Calu3 (cell line): ENCODE measurements around the gene ATG2B. TPM values are rescaled to one million over a fixed set of nuclear protein-coding genes. Genes with fewer than 3 reads are reported as not detected.
A peak's percentile ranks its signal among the peaks of the same experiment; 100 is the strongest.

ENCODE experiments used
- BruUV-seq: library from RNA; stranded (reverse); fragments of 400-500 nt; replicated peaks from 2 replicates; lab custom pipeline; 2021; lab: Mats Ljungman, UMichigan
- CTCF ChIA-PET: fragments of 300-600 bp; sonication (Branson Sonifier 250); formaldehyde crosslinking; loops from one replicate; lab custom pipeline; 2022; ENCODE audit warnings: antibody characterized with exemption; lab: Charles Lee
- DNase-seq: peaks from one replicate; pipeline ENCODE4 v3.0.0; 2022
- H3K27ac Mint-ChIP-seq: one replicate; pipeline ENCODE4 v1.8.0; 2022; ENCODE audit warnings: mixed read lengths; ENCODE audit not compliant: unreplicated experiment
- H3K27me3 Mint-ChIP-seq: one replicate; pipeline ENCODE4 v1.8.0; 2022; ENCODE audit warnings: mixed read lengths; ENCODE audit not compliant: unreplicated experiment
- H3K36me3 Mint-ChIP-seq: one replicate; pipeline ENCODE4 v1.8.0; 2022; ENCODE audit warnings: mild to moderate bottlenecking, moderate library complexity, mixed read lengths; ENCODE audit not compliant: insufficient read depth, unreplicated experiment
- H3K4me1 Mint-ChIP-seq: one replicate; pipeline ENCODE4 v1.8.0; 2022; ENCODE audit warnings: mild to moderate bottlenecking, low read depth, mixed read lengths; ENCODE audit not compliant: unreplicated experiment
- H3K4me3 Mint-ChIP-seq: one replicate; pipeline ENCODE4 v1.8.0; 2022; ENCODE audit warnings: mild to moderate bottlenecking, low read depth, moderate library complexity, mixed read lengths; ENCODE audit not compliant: unreplicated experiment
- H3K9me3 Mint-ChIP-seq: one replicate; pipeline ENCODE4 v1.8.0; 2022; ENCODE audit warnings: low read depth, mixed read lengths; ENCODE audit not compliant: unreplicated experiment
- CTCF ChIP-seq: fragments of 200-600 bp; IDR thresholded peaks from one replicate; pipeline ENCODE4 v1.8.0; 2022; ENCODE audit warnings: antibody characterized with exemption; ENCODE audit not compliant: unreplicated experiment
- intact Hi-C: fragments of 100-400 bp; cut with micrococcal nuclease; formaldehyde crosslinking; loops from one replicate; pipeline ENCODE4 v1.10.0; 2022; ENCODE audit not compliant: unreplicated experiment
- total RNA-seq: library from RNA; stranded (reverse); gene quantifications from 2 replicates; pipeline ENCODE4 v1.2.3, GENCODE V29; 2022

Gene ATG2B
- total RNA-seq, 1 experiment from 2014 or later, result 14.5 TPM

GRCh38 chr14:96279564-96279963 lies 83.6 kb downstream of the ATG2B start:
- CTCF ChIA-PET, result interaction anchor here (0.6 to 0.8 kb wide), 2 partner anchors 179 to 203 kb away, joined by 4 to 5 read pairs; no protein-coding TSS in a partner anchor

GRCh38 chr14:96277890-96278289 lies 85.3 kb downstream of the ATG2B start:
- no peaks in the 10 kb centered on the region for H3K36me3 Mint-ChIP-seq
- no TSS peak for BruUV-seq
- TF ChIP-seq CTCF, result no peak
- intact Hi-C loops, result loop anchor here (5.0 kb wide), 2 partner anchors 221 to 281 kb away; no protein-coding TSS in a partner anchor
- H3K4me3 Mint-ChIP-seq, result no peak overlapping the region
- no peaks in the 10 kb centered on the region for H3K27me3 Mint-ChIP-seq
- no peaks in the 10 kb centered on the region for H3K4me1 Mint-ChIP-seq
- CTCF ChIA-PET, result no interaction called here
- H3K27ac Mint-ChIP-seq, result no peak overlapping the region
- no peak for DNase-seq
- H3K9me3 Mint-ChIP-seq, result no peaks in the 10 kb centered on the region

More at GRCh38 chr14:96279564-96279963, 83.6 kb downstream of the ATG2B start:
- intact Hi-C loops, result loop anchor here (5.0 kb wide), 2 partner anchors 222 to 282 kb away; no protein-coding TSS in a partner anchor
- Mint-ChIP-seq H3K36me3 (no peaks in the 10 kb centered on the region), H3K9me3 (no peaks in the 10 kb centered on the region), H3K4me1 (peaks cover 6% of the 10 kb centered on the region), H3K4me3 (no peak overlapping the region), H3K27me3 (no peaks in the 10 kb centered on the region), H3K27ac (no peak overlapping the region)
- TF ChIP-seq CTCF, result no peak
- no peak for DNase-seq
- BruUV-seq, result no TSS peak

- Mint-ChIP-seq H3K27me3 (no peaks in the 10 kb centered on the region), H3K9me3 (no peaks in the 10 kb centered on the region), H3K4me3 (no peak overlapping the region), H3K27ac (no peak overlapping the region), H3K36me3 (no peaks in the 10 kb centered on the region), H3K4me1 (peaks cover 7% of the 10 kb centered on the region)
- intact Hi-C loops, result loop anchor here (1.0 to 5.0 kb wide), 3 partner anchors 175 to 278 kb away; no protein-coding TSS in a partner anchor
- BruUV-seq, result no TSS peak
- CTCF ChIA-PET, result interaction anchor here (1.1 to 2.3 kb wide), 3 partner anchors 169 to 192 kb away, joined by 3 to 26 read pairs (median 3); no protein-coding TSS in a partner anchor
- peak; percentile 91 for TF ChIP-seq CTCF
- DNase-seq, result peak; percentile 82
Measured at GRCh38 chr14:96275177-96276112, 87.7 kb downstream of the ATG2B start.

- BruUV-seq, result no TSS peak
- Mint-ChIP-seq H3K9me3 (no peaks in the 10 kb centered on the region), H3K36me3 (no peaks in the 10 kb centered on the region), H3K27ac (no peak overlapping the region), H3K4me1 (peaks cover 16% of the 10 kb centered on the region), H3K27me3 (no peaks in the 10 kb centered on the region), H3K4me3 (no peak overlapping the region)
- TF ChIP-seq CTCF, result no peak
- intact Hi-C loops, result no loop called here
- DNase-seq, result no peak
- CTCF ChIA-PET, result interaction anchor here (2.3 kb wide), 1 partner anchor 174 kb away, joined by 26 read pairs; no protein-coding TSS in a partner anchor
Measured at GRCh38 chr14:96274543-96274942, 88.6 kb downstream of the ATG2B start.
